DMS 273 treated with DMSO at 0.1 percent for 48 hours (cell line): ENCODE data around the gene CEL.

Source experiments
- DNase-seq: peaks from one replicate; lab custom pipeline; 2025; lab: John Stamatoyannopoulos, UW

Gene CEL

GRCh38 chr9:133117271-133118178, 55.7 kb downstream of the CEL start:
- DNase-seq: no peak

DNA sequence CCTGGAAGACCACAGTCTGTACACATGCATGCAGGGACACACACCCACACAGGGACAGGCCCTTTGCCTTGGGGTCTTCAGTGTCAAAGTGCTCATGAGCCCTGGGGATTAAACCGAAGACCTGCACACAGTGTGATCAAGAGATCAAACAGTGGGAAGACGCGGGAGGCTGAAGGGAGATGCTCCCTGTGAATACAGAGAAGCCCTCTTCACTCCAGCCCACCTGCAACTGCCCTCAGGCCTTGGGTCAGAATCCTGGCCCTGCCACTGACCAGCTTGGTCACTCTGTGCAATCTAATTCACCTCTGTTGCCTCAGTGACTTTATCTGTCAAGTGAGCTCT, 56.4 kb downstream of the CEL start:
- no peak for DNase-seq

- no peak for DNase-seq
These were observed 56.8 kb downstream of the CEL start for GRCh38 chr9:133118568-133118967.

DNA sequence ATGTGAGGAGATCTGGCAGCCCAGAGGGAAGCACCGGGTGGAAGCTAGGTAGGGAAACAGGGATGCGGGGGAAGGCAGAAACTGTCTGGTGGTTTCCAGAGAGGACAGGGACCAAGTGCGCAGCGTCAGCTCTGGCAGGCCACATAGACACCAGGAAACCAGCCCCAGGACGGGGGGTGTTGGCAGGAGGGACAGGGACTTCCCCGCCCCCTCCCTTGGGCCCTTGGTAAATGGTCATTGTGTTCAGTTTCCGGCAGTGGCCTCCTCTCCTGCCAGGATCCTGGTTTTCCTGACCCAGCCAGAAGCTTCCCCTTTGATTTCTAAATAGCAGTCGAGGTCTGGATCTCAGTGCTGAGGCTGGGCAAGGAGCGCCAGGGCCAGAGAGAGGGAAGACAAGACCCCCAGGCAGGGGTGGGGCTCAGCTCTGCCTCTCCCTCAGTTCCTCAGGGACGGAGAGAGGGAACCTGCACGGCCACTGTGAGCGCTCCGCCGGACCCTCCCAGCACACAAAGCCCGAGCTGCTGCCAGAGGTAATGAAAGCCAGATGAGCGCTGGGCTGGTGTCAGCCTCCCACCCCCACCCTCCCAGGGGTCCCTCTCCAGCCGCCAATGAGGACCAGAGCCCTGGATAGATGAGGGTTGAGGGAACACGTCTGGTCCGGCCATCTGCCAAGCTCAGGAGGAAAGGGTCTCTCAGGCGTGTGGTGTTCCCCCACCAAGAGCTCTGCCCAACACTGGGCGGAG, 57.5 kb downstream of the CEL start:
- peak; percentile 67 for DNase-seq

DNA sequence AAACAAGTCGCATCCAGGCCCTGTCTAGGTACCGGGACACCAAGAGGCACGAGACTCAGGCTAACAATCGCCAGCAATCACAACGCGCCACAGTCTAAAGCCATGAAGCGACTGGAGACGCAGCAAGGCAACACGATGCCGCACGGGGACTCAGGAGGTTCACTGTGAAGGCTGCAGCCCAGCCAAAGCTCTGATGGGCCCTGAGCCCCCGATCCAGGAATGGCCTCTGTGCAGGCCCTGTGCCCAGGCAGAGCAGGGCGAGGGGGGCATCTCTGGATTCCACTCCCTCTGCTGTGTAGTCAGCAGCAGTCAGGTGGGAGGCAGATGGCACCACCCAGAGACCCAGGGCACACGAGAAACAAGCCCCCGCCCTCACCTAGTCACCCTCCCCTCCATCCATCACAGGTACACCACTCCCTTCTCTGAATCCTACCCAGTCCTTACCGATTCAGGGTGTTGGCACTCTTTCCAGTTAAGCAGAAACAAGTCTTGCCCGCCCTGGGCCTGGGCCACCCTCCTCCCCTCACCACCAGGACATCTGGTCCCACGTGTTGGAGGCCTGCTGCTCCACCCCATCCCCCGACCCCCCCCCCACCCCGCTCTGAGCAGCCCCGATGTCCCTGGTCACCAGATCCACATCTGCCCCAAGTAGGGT, 58.2 kb downstream of the CEL start:
- peak; percentile 67 for DNase-seq

GRCh38 chr9:133120501-133121197, 58.9 kb downstream of the CEL start:
- DNase-seq: no peak
